Stomach (tissue), 4 donors: ENCODE results near the gene SLC36A4.

ENCODE experiments used
- EP300 ChIP-seq: sonication (generic); formaldehyde crosslinking; IDR thresholded peaks from one replicate; pipeline ENCODE4 v1.6.1; 2017; ENCODE audit warnings: antibody characterized with exemption
- POLR2A ChIP-seq, 4 donors: fragments of 450-650 bp; IDR thresholded peaks; one replicate each; pipeline ENCODE4 v1.6.1; 2016; ENCODE audit warnings: antibody characterized with exemption in 4 of 4, control low read depth in 2 of 4, mild to moderate bottlenecking in 1 of 4, moderate library complexity in 1 of 4
- POLR2AphosphoS5 ChIP-seq, 3 donors: sonication (generic); formaldehyde crosslinking; IDR thresholded peaks; one replicate each; pipeline ENCODE4 v1.6.1; 2016; ENCODE audit warnings: antibody characterized with exemption in 3 of 3
- TF ChIP-seq, protein P1 (sequence below), 7 experiments: fragments of 450-650 bp in 4 of 7; fragments of 200-600 bp in 3 of 7; sonication (generic) in 3 of 7; IDR thresholded peaks; one replicate each; pipeline ENCODE4 v1.5.1; 2016 to 2019; ENCODE audit warnings: antibody characterized with exemption in 7 of 7, control low read depth in 2 of 7, mild to moderate bottlenecking in 1 of 7

GRCh38 chr11:93212094-93212493, 14.3 kb upstream of the SLC36A4 start:
- TF ChIP-seq EP300 (no peak), POLR2AphosphoS5 (IDR thresholded peaks at IDR 0.05) (no peak), POLR2A (IDR thresholded peaks at IDR 0.05) (no peak)
- TF ChIP-seq, protein P1, sequence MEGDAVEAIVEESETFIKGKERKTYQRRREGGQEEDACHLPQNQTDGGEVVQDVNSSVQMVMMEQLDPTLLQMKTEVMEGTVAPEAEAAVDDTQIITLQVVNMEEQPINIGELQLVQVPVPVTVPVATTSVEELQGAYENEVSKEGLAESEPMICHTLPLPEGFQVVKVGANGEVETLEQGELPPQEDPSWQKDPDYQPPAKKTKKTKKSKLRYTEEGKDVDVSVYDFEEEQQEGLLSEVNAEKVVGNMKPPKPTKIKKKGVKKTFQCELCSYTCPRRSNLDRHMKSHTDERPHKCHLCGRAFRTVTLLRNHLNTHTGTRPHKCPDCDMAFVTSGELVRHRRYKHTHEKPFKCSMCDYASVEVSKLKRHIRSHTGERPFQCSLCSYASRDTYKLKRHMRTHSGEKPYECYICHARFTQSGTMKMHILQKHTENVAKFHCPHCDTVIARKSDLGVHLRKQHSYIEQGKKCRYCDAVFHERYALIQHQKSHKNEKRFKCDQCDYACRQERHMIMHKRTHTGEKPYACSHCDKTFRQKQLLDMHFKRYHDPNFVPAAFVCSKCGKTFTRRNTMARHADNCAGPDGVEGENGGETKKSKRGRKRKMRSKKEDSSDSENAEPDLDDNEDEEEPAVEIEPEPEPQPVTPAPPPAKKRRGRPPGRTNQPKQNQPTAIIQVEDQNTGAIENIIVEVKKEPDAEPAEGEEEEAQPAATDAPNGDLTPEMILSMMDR (IDR thresholded peaks at IDR 0.05) = no peak
